ENCODE results near the gene FKBP7. TPM values are rescaled to one million over a fixed set of nuclear protein-coding genes. Genes with fewer than 3 reads are reported as not detected.

The FKBP7 gene
- total and polyA plus RNA-seq, 2 of the 13 experiments (the other 11 are each of a cell fraction or from before 2014, with no cell fraction given) = 12.4 to 14.8 TPM

GRCh38 chr2:178521304-178522150 is 43.1 kb upstream of the FKBP7 start:
- no peak overlapping the region for H3K4me2 ChIP-seq (ENCODE audit: low read depth, low read length)
- TF ChIP-seq SIN3A (IDR thresholded peaks at IDR 0.05; ENCODE audit: borderline replicate concordance, low read depth, low read length) (no peak), MYC (CRISPR knock-in tag; IDR thresholded peaks at IDR 0.05; ENCODE audit: borderline replicate concordance) (no peak), ZEB1 (IDR thresholded peaks at IDR 0.05; ENCODE audit: insufficient replicate concordance, low read depth) (no peak), SMC3 (IDR thresholded peaks at IDR 0.05; ENCODE audit: low read length) (no peak), ZNF232 (CRISPR knock-in tag; IDR thresholded peaks at IDR 0.05; ENCODE audit: borderline replicate concordance) (no peak), ATAD3A (CRISPR knock-in tag; IDR thresholded peaks at IDR 0.05) (no peak), ONECUT2 (CRISPR knock-in tag; IDR thresholded peaks at IDR 0.05) (no peak), HNRNPL (IDR thresholded peaks at IDR 0.05; ENCODE audit: low read depth, low read length) (no peak)
- WGBS (ENCODE audit: low lambda C conversion rate) = 93% methylated on average over 11 of the region's 11 CpGs
- in situ Hi-C loops (cut with HindIII; ENCODE audit: extremely low pct_ligation_motif_present, low pct_unique_long_range_greater_than_20kb) = no loop called here
- H3K9me3 ChIP-seq (ENCODE audit: low read length) = no peaks in the 10 kb centered on the region
- H3K36me3 ChIP-seq (replicated peaks in 1 of 2; ENCODE audit: control insufficient read depth in 1 of 2, insufficient read depth in 2 of 2, low read length in 2 of 2) = peaks cover 0 to 1% of the 10 kb centered on the region in 2 experiments; a peak in 1 of 5 replicates
- no peak for ATAC-seq
- no peak overlapping the region for H2AFZ ChIP-seq (ENCODE audit: low read length)
- H3K4me3 ChIP-seq (replicated peaks in 1 of 3; ENCODE audit: insufficient read depth in 1 of 3, low read depth in 2 of 3, low read length in 3 of 3) = no peak overlapping the region
- no peaks in the 10 kb centered on the region for H3K4me1 ChIP-seq (ENCODE audit: insufficient read depth, low read length)
- CTCF ChIA-PET (ENCODE audit: low intra/inter-chr PET ratio, low total read pairs) = no interaction called here
- no peak for DNase-seq (ENCODE audit: low spot score)
- no TSS peak for BruUV-seq (replicated peaks)
- H3K27me3 ChIP-seq (ENCODE audit: control insufficient read depth in 1 of 2, insufficient read depth in 2 of 2, low read length in 2 of 2) = no peaks in the 10 kb centered on the region
- peaks cover 12% of the 10 kb centered on the region for H3K79me2 ChIP-seq (ENCODE audit: insufficient read depth, low read length)
- no peak overlapping the region for H3K27ac ChIP-seq (ENCODE audit: extremely low read length, insufficient read depth, low read length)
- intact Hi-C loops (cut with micrococcal nuclease; ENCODE audit: unreplicated experiment) = loop anchor here (2.0 kb wide), 1 partner anchor 41 kb away; the partner anchor contains the start of gene PLEKHA3
- H3K9ac ChIP-seq (ENCODE audit: insufficient read depth, low read depth, low read length) = no peak overlapping the region
- H4K20me1 ChIP-seq (ENCODE audit: insufficient read depth, low read length) = no peaks in the 10 kb centered on the region
- POLR2A ChIA-PET = no interaction called here
- no peak for FAIRE-seq

- in situ Hi-C loops (cut with HindIII; ENCODE audit: extremely low pct_ligation_motif_present, low pct_unique_long_range_greater_than_20kb) = no loop called here
- intact Hi-C loops (cut with micrococcal nuclease; ENCODE audit: unreplicated experiment) = no loop called here
- POLR2A ChIA-PET = interaction anchor here (1.6 kb wide), 1 partner anchor 66 kb away, joined by 4 read pairs; the partner anchor contains the start of genes PJVK and PRKRA
- Histone ChIP-seq H4K20me1 (ENCODE audit: insufficient read depth, low read length) (no peaks in the 10 kb centered on the region), H3K27ac (ENCODE audit: extremely low read length, insufficient read depth, low read length) (no peak overlapping the region), H3K36me3 (replicated peaks in 1 of 2; ENCODE audit: control insufficient read depth in 1 of 2, insufficient read depth in 2 of 2, low read length in 2 of 2) (peaks cover 1 to 5% of the 10 kb centered on the region in 2 experiments; a peak in 3 of 5 replicates), H3K4me2 (ENCODE audit: low read depth, low read length) (no peak overlapping the region), H3K9ac (ENCODE audit: insufficient read depth, low read depth, low read length) (no peak overlapping the region), H3K9me3 (ENCODE audit: low read length) (no peaks in the 10 kb centered on the region), H3K27me3 (ENCODE audit: control insufficient read depth in 1 of 2, insufficient read depth in 2 of 2, low read length in 2 of 2) (no peaks in the 10 kb centered on the region), H3K79me2 (ENCODE audit: insufficient read depth, low read length) (no peaks in the 10 kb centered on the region), H2AFZ (ENCODE audit: low read length) (no peak overlapping the region), H3K4me1 (ENCODE audit: insufficient read depth, low read length) (no peaks in the 10 kb centered on the region), H3K4me3 (replicated peaks in 1 of 3; ENCODE audit: insufficient read depth in 1 of 3, low read depth in 2 of 3, low read length in 3 of 3) (no peak overlapping the region)
- WGBS (ENCODE audit: low lambda C conversion rate) = 86% methylated on average over 1 of the region's 1 CpG
- TF ChIP-seq MAFK (conservative IDR thresholded peaks at IDR 0.05 in 1 of 2, IDR thresholded peaks at IDR 0.05 in 1 of 2; ENCODE audit: low read length in 2 of 2) = peak; percentile 26 to 30; a peak in 2 of 4 replicates
- no peak for TF ChIP-seq ATAD3A (CRISPR knock-in tag; IDR thresholded peaks at IDR 0.05)
- no peak for TF ChIP-seq SNRNP70 (IDR thresholded peaks at IDR 0.05; ENCODE audit: low read depth, low read length)
- no peak for TF ChIP-seq PATZ1 (CRISPR knock-in tag; IDR thresholded peaks at IDR 0.05)
- no peak for TF ChIP-seq ZNF431 (CRISPR knock-in tag; IDR thresholded peaks at IDR 0.05; ENCODE audit: borderline replicate concordance, low read depth)
- peak; percentile 32; the same call in 1 of the 2 replicates for TF ChIP-seq MAFF (IDR thresholded peaks at IDR 0.05; ENCODE audit: low read depth, low read length)
- CTCF ChIA-PET (ENCODE audit: low intra/inter-chr PET ratio, low total read pairs) = no interaction called here
- ATAC-seq (no peak), FAIRE-seq (no peak), DNase-seq (ENCODE audit: low spot score) (no peak)
- BruUV-seq (replicated peaks) = no TSS peak
Observed at GRCh38 chr2:178517496-178517895, 39.1 kb upstream of the FKBP7 start.
